SK-N-SH (cell line): ENCODE data around the gene DAB2.

Source experiments
- RAD21 ChIP-seq: IDR thresholded peaks from 2 replicates; pipeline ENCODE4 v1.6.1; 2012; ENCODE audit warnings: mild to moderate bottlenecking, low read length
- SMC3 ChIP-seq: IDR thresholded peaks from 2 replicates; pipeline ENCODE4 v1.6.1; 2012; ENCODE audit warnings: low read depth, low read length, improper control_type of control experiment

DNA sequence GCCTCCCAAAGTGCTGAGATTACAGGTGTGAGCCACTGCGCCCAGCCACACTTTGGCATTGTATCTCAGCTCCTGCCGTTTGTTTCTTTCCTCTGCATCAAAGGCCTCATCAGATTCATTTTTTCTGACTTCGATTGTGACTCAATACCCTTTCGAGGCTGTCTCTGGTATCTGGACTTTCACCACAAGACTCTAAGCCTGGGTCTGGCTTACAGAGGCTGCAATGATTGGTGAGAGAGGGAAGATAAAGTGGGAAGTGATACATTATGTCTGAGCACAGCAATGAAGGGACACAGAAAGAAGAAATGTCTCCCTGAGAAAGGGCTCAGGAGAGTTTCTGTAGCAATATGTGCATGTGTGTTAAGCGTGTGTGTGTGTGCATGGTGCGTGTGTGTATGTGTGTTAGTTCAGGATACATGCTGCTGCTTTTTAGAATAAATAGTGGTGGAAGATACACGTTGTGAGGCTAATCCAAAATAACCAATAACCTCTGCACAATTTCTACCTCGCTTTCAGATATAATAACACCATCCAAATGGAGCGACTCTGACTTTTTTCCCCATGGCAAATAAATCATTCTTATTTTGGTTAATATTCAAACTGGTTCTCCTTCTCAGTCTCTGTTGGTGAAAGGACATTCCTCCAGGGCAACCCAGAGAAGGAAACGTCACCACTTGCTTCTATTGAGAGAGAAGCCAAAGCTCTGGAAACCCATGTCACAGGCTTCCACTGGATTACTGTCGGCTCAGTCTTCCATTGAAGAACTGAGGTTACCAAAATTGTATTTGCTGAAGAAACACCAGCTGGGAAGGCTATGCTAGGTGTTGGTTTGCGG is 8.1 kb upstream of the DAB2 start:
- TF ChIP-seq SMC3 = no peak
- no peak for TF ChIP-seq RAD21
